Adrenal gland (tissue), 5 donors: Measurements from ENCODE around the gene SERF2.
"Not testable (repeated sequence)": the region's sequence is repeated elsewhere in the genome, so short reads cannot be mapped to it uniquely, and the experiment has no call there.

Source experiments
- CTCF ChIP-seq, 6 experiments: fragments of 450-650 bp in 4 of 6; fragments of 200-600 bp in 2 of 6; sonication (generic) in 1 of 6; IDR thresholded peaks; 1 replicate in 5 of 6; 2 replicates in 1 of 6; pipeline versions ENCODE4 v1.5.1 to v1.8.0; 2016 to 2021; ENCODE audit warnings: antibody characterized with exemption in 6 of 6, mild to moderate bottlenecking in 2 of 6, moderate library complexity in 1 of 6
- POLR2A ChIP-seq, 2 donors: fragments of 450-650 bp; IDR thresholded peaks; one replicate each; pipeline ENCODE4 v1.6.1; 2017; ENCODE audit warnings: antibody characterized with exemption in 2 of 2, mild to moderate bottlenecking in 2 of 2, moderate library complexity in 1 of 2
- donor health status: DM: no; HTN: no; CAD: no.

DNA sequence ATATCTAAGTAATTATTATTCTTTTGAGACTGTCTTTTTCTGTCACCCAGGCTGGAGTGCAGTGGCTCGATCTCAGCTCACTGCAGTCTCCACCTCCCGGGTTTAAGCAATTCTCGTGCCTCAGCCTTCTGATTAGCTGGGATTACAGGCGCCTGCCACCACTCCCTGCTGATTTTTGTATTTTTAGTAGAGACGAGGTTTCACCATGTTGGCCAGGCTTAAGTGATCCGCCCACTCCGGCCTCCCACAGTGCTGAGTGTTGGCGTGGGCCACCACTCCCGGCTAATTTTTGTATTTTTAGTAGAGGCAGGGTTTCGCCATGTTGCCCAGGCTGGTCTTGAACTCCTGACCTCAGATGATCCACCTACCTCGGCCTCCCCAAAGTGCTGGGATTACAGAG, 33.2 kb downstream of the SERF2 start:
- not testable (repeated sequence) for TF ChIP-seq POLR2A, CTCF (IDR thresholded peaks at IDR 0.05)
